ENCODE data around the gene IFNA21.
"Not testable (repeated sequence)": the region's sequence is repeated elsewhere in the genome, so short reads cannot be mapped to it uniquely, and the experiment has no call there.

DNA sequence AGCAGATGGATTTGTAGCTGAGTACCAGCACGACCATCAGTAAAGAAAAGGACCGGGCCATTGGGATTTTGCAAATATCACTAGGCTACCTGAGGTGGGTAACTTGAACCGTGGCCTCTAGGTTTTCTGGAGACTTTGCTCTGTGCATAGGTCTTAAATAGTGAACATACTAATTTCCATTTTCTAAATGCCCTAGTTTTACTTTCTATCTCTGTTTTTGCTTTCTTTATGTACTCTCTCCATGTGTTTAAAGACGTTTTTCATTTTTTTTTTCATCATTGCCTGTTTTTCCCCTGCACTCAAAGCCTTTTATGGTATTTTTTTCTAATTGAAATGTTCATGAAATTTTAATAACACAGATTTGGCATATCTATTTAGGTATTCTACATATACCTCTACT, 35.6 kb upstream of the IFNA21 start, which contains the start of gene IFNA7:
- not testable (repeated sequence) for TF ChIP-seq YY1 (IDR thresholded peaks at IDR 0.05; ENCODE audit: insufficient read depth, insufficient read length); SUZ12 (IDR thresholded peaks at IDR 0.05; ENCODE audit: extremely low read depth, insufficient read depth, insufficient read length); ZNF274 (IDR thresholded peaks at IDR 0.05; ENCODE audit: low read depth, low read length)

All from NT2/D1 (cell line).